ENCODE data around the gene FFAR2. TPM values are rescaled to one million over a fixed set of nuclear protein-coding genes. Genes with fewer than 3 reads are reported as not detected.

FFAR2 gene
- total and polyA plus RNA-seq, 10 donors: 0.89 to 53.5 (median 9.7) TPM

DNA sequence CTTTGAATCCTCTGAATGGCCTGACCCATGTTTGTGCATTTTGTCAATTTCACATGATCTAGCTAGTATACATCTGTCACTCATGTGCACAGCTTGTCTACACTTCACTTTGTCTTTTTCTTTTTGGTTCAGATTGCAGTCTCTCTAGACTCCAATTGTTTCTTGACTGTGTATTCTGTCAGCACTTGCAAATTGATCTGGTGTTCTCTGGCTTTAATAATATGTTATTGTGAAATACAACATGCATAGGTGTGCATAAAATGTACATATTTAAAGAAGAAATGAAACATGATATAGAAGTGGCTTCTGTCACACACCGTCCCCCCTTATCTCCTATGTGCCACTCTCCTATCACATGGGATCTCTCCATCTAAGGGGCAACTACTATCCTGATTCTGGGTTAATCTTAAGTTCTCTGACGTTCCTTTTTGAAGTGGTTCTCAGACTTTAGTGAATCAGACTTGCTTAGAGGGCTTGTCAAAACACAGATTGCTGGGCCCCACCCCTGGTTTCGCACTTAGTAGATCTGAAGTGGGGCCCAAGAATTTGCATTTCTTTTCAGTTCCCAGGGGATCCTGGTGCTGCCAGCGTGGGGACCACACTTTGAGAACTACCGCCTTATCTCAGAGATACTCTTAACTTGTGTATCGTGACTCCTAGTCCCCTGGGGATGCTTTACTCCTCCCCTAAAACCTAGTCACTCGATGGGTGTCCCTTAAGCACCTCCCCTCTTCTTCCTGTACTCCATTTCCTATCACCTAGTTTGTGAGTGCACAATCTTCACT lies 36.4 kb downstream of the FFAR2 start:
- Histone ChIP-seq H3K27me3 (replicated peaks in 1 of 7) (peaks cover 0 to 12% (median 0%) of the 10 kb centered on the region in 7 donors), H3K36me3 (no peaks in the 10 kb centered on the region), H3K9me3 (peaks cover 0 to 4% (median 0%) of the 10 kb centered on the region in 8 donors), H3K4me3 (no peak overlapping the region), H3K27ac (no peak overlapping the region), H3K4me1 (peaks cover 0 to 13% (median 0%) of the 10 kb centered on the region in 6 donors)
- peak; percentile 63 for DNase-seq
- intact Hi-C loops (cut with DNase I; ENCODE audit: low total_unique reads): no loop called here
- TF ChIP-seq, protein P1, sequence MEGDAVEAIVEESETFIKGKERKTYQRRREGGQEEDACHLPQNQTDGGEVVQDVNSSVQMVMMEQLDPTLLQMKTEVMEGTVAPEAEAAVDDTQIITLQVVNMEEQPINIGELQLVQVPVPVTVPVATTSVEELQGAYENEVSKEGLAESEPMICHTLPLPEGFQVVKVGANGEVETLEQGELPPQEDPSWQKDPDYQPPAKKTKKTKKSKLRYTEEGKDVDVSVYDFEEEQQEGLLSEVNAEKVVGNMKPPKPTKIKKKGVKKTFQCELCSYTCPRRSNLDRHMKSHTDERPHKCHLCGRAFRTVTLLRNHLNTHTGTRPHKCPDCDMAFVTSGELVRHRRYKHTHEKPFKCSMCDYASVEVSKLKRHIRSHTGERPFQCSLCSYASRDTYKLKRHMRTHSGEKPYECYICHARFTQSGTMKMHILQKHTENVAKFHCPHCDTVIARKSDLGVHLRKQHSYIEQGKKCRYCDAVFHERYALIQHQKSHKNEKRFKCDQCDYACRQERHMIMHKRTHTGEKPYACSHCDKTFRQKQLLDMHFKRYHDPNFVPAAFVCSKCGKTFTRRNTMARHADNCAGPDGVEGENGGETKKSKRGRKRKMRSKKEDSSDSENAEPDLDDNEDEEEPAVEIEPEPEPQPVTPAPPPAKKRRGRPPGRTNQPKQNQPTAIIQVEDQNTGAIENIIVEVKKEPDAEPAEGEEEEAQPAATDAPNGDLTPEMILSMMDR (IDR thresholded peaks at IDR 0.05 in 8 of 11, conservative IDR thresholded peaks at IDR 0.05 in 3 of 11): no peak
- TF ChIP-seq POLR2A (IDR thresholded peaks at IDR 0.05) (no peak), POLR2AphosphoS5 (IDR thresholded peaks at IDR 0.05) (no peak)
- WGBS, 5 donors: 47 to 68% (median 57%) methylated on average over 7 of the region's 7 CpGs

- TF ChIP-seq, protein P1 (IDR thresholded peaks at IDR 0.05 in 8 of 11, conservative IDR thresholded peaks at IDR 0.05 in 3 of 11): no peak
- TF ChIP-seq POLR2A (IDR thresholded peaks at IDR 0.05): no peak
- H3K4me1 ChIP-seq: peaks cover 0 to 13% (median 0%) of the 10 kb centered on the region in 6 donors
- H3K27ac ChIP-seq: no peak overlapping the region
- no peaks in the 10 kb centered on the region for H3K36me3 ChIP-seq
- WGBS, 5 donors: 83 to 95% (median 89%) methylated on average over 3 of the region's 3 CpGs
- H3K27me3 ChIP-seq (replicated peaks in 1 of 7): peaks cover 0 to 23% (median 0%) of the 10 kb centered on the region in 7 donors
- peaks cover 0 to 4% (median 0%) of the 10 kb centered on the region in 8 donors for H3K9me3 ChIP-seq
- intact Hi-C loops (cut with DNase I; ENCODE audit: low total_unique reads): no loop called here
- no peak for DNase-seq
- H3K4me3 ChIP-seq: no peak overlapping the region
Measured at GRCh38 chr19:35486268-35486708, 38.2 kb downstream of the FFAR2 start.

GRCh38 chr19:35487656-35488182 lies 39.7 kb downstream of the FFAR2 start:
- H3K27ac ChIP-seq: no peak overlapping the region
- no peaks in the 10 kb centered on the region for H3K9me3 ChIP-seq
- intact Hi-C loops (cut with DNase I; ENCODE audit: low total_unique reads): no loop called here
- H3K4me1 ChIP-seq: peaks cover 0 to 13% (median 0%) of the 10 kb centered on the region in 6 donors
- TF ChIP-seq, protein P1 (IDR thresholded peaks at IDR 0.05 in 8 of 11, conservative IDR thresholded peaks at IDR 0.05 in 3 of 11): no peak
- TF ChIP-seq POLR2A (IDR thresholded peaks at IDR 0.05) (no peak), POLR2AphosphoS5 (IDR thresholded peaks at IDR 0.05) (no peak)
- no peak overlapping the region for H3K4me3 ChIP-seq
- no peaks in the 10 kb centered on the region for H3K36me3 ChIP-seq
- H3K27me3 ChIP-seq (replicated peaks in 1 of 7): peaks cover 0 to 28% (median 0%) of the 10 kb centered on the region in 7 donors
- peak; percentile 35 for DNase-seq
- 85 to 91% (median 86%) methylated on average over 10 of the region's 10 CpGs for WGBS, 5 donors

DNA sequence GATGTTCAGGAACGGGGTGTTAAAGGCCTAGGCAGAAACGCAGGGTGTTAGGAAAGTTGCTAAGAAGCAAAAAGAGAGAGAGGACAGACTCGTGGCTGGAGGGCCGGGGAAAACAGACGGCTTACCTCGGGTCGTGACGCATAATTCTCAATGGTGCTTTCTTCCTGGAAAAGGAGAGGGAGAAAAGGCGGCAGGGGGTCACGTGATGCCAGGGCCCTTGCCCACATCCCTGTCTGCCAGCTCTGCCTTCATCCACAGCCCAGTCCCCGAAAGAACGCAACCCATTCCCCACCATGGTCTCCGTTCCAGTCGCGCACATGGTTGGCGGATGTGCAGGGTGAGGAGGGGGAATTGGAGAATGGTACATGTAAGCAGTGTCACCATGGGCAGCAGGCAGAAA lies 40.6 kb downstream of the FFAR2 start:
- H3K4me1 ChIP-seq: peaks cover 0 to 13% (median 0%) of the 10 kb centered on the region in 6 donors
- intact Hi-C loops (cut with DNase I; ENCODE audit: low total_unique reads): no loop called here
- H3K27me3 ChIP-seq (replicated peaks in 1 of 7): peaks cover 0 to 34% (median 0%) of the 10 kb centered on the region in 7 donors
- H3K27ac ChIP-seq: no peak overlapping the region
- H3K4me3 ChIP-seq: no peak overlapping the region
- WGBS, 5 donors: 84 to 92% (median 85%) methylated on average over 16 of the region's 16 CpGs
- TF ChIP-seq POLR2A (IDR thresholded peaks at IDR 0.05) (no peak), POLR2AphosphoS5 (IDR thresholded peaks at IDR 0.05) (no peak)
- TF ChIP-seq, protein P1 (IDR thresholded peaks at IDR 0.05 in 8 of 11, conservative IDR thresholded peaks at IDR 0.05 in 3 of 11): no peak
- H3K36me3 ChIP-seq: no peaks in the 10 kb centered on the region
- no peaks in the 10 kb centered on the region for H3K9me3 ChIP-seq
- DNase-seq: no peak

Measured in spleen (tissue), 11 donors.